GM18502 (cell line): ENCODE measurements around the gene SGSM1.

ENCODE experiments used
- ATAC-seq: cut with Tn5 transposase; IDR thresholded peaks from one replicate; pipeline ENCODE4 v1.9.1; 2021; ENCODE audit warnings: mild to moderate bottlenecking; ENCODE audit not compliant: unreplicated experiment, poor library complexity

Gene SGSM1

GRCh38 chr22:24975125-24975640 lies 169.2 kb downstream of the SGSM1 start:
- ATAC-seq: no peak

DNA sequence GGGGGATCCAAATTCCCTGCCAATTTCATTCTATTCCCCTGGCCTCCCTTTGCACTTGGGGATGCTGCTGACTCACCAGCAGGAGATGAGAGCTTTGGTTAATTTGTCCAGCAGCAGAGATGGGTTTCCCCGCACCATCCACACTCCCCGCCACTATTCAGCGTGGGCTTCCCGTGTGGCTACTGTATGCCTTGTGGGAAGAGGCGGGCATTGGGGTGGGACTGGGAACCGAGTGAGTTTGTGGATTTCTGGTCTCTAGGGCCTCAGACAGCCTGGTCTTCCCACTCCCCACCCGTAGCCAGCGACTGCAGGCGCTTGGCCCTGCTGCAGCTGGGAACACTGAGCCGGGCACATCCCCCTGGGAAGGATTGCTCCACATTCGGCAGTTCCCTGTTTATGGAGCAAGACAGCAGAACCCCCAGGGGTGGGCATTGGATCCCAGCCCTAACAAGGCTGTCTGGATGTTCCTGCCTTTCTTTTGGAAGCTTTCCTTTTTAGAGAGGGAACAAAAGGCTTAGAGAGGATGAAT lies 169.9 kb downstream of the SGSM1 start:
- no peak for ATAC-seq

DNA sequence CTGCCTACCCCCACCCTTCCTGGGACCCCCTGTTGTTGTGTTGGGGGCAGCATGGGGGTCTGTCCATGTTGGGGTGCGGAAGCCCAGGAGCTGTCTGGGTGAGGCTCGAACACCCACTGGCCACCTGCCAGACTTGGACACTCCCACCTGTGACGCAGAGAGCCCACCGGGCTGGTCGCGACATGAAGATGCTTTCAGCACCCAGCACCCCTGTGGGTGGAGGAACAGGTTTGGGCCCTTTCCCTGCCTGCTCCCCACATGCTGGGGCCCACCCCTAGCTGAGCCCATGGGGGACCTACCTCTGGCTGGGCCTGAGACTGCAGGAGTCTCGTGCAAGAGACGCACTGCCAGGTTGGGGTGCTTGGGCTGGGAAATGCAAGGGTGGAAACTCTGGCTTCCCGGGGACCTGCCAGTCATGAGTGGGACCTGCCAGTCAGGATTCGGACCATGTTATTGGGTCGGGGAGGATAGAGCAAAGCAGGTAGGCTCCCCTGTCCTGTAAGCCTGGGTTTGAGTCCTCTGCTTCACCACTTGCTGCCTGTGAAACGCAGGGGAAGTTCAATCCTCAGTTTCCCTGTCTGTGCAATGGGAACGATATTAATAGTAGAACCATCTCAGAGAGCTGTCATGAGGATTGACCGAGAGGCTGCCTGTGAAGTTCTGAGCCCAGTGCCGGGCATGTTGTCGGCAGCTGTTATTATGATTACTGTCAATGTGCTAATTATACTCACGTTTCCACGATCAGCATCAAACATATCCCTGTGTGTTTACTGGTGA lies 170.6 kb downstream of the SGSM1 start:
- no peak for ATAC-seq
